Measurements from ENCODE around the gene ANKRD7. TPM values are rescaled to one million over a fixed set of nuclear protein-coding genes. Genes with fewer than 3 reads are reported as not detected.

Gene ANKRD7
- total and polyA plus RNA-seq, 10 donors: 0.43 to 2.1 (median 0.85) TPM; not detected in 2

DNA sequence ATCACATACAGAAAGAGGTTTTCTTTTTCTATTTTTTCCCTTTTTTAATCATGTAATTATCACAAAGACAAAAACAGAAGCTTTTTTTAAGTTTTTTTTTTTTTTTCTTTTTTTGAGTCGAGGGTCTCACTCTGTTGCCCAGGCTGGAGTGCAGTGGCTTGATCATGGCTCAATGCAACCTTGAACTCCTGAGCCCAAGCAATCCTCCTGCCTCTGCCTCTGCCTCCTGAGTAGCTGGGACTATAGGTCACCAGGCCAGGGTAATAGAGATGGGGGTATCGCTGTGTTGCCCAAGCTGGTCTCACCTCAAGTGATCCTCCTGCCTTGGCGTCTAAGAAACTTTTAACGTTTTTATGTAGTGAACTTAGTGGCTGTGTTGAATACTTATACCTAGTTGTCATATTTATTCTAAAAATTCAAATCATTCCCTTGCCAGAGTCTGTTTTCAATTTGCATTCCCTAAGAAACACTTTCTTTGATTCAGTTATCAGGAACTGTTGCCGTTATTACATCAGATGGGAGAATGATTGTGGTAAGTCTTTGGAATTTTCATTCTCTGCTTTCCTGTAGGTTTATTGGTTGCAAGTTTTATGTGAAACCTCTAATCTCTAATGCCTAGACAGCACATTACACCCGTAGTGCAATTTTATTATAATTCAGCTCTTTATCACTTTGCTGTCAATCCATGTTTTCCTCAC, 39.2 kb upstream of the ANKRD7 start:
- H3K27ac ChIP-seq: peak overlapping the region in 1 of 8 donors; percentile 95
- intact Hi-C loops (cut with DNase I; ENCODE audit: low total_unique reads): no loop called here
- DNase-seq: no peak
- no peaks in the 10 kb centered on the region for H3K27me3 ChIP-seq (replicated peaks in 1 of 7)
- H3K4me3 ChIP-seq: peak overlapping the region; percentile 49 to 89 (median 70)
- H3K9me3 ChIP-seq: no peaks in the 10 kb centered on the region
- WGBS, 5 donors: 80 to 88% (median 84%) methylated on average over 6 of the region's 6 CpGs
- H3K36me3 ChIP-seq: peaks cover 2 to 39% (median 28%) of the 10 kb centered on the region in 6 donors
- TF ChIP-seq POLR2AphosphoS5 (IDR thresholded peaks at IDR 0.05) (no peak), POLR2A (IDR thresholded peaks at IDR 0.05) (no peak)
- TF ChIP-seq, protein P1, sequence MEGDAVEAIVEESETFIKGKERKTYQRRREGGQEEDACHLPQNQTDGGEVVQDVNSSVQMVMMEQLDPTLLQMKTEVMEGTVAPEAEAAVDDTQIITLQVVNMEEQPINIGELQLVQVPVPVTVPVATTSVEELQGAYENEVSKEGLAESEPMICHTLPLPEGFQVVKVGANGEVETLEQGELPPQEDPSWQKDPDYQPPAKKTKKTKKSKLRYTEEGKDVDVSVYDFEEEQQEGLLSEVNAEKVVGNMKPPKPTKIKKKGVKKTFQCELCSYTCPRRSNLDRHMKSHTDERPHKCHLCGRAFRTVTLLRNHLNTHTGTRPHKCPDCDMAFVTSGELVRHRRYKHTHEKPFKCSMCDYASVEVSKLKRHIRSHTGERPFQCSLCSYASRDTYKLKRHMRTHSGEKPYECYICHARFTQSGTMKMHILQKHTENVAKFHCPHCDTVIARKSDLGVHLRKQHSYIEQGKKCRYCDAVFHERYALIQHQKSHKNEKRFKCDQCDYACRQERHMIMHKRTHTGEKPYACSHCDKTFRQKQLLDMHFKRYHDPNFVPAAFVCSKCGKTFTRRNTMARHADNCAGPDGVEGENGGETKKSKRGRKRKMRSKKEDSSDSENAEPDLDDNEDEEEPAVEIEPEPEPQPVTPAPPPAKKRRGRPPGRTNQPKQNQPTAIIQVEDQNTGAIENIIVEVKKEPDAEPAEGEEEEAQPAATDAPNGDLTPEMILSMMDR (IDR thresholded peaks at IDR 0.05 in 8 of 11, conservative IDR thresholded peaks at IDR 0.05 in 3 of 11): no peak
- H3K4me1 ChIP-seq: peaks cover 15 to 62% (median 39%) of the 10 kb centered on the region in 6 donors

DNA sequence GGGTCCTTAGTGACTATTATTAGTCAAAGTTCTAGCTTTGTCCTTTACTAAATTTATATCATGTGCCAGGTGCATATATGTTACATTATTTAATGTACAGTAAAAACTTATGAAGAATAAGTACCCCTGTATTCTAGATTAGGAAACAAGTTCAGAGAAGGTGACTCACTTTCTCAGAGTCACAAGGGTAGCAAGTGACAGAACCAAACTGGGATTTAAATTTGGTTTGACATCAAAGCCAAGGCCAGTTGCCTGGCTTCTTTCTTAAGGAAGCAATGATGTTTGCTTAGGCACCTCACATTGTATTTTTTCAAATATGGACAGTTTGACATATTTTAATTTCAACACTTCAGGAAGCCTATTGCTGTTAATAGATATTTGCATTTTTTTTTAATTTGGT, 38.0 kb upstream of the ANKRD7 start:
- H3K4me1 ChIP-seq: peaks cover 15 to 62% (median 39%) of the 10 kb centered on the region in 6 donors
- no peak for DNase-seq
- no peaks in the 10 kb centered on the region for H3K27me3 ChIP-seq (replicated peaks in 1 of 7)
- intact Hi-C loops (cut with DNase I; ENCODE audit: low total_unique reads): no loop called here
- no peak overlapping the region for H3K4me3 ChIP-seq
- TF ChIP-seq, protein P1 (IDR thresholded peaks at IDR 0.05 in 8 of 11, conservative IDR thresholded peaks at IDR 0.05 in 3 of 11): no peak
- TF ChIP-seq POLR2AphosphoS5 (IDR thresholded peaks at IDR 0.05): no peak
- TF ChIP-seq POLR2A (IDR thresholded peaks at IDR 0.05): no peak
- H3K27ac ChIP-seq: no peak overlapping the region
- H3K9me3 ChIP-seq: no peaks in the 10 kb centered on the region
- peaks cover 2 to 51% (median 36%) of the 10 kb centered on the region in 6 donors for H3K36me3 ChIP-seq

GRCh38 chr7:118194571-118194970, 29.9 kb upstream of the ANKRD7 start:
- Histone ChIP-seq H3K27me3 (replicated peaks in 1 of 7) (no peaks in the 10 kb centered on the region), H3K27ac (no peak overlapping the region), H3K4me3 (no peak overlapping the region), H3K4me1 (no peaks in the 10 kb centered on the region), H3K36me3 (peaks cover 0 to 55% (median 25%) of the 10 kb centered on the region in 6 donors), H3K9me3 (no peaks in the 10 kb centered on the region)
- no peak for DNase-seq
- TF ChIP-seq POLR2A (IDR thresholded peaks at IDR 0.05): no peak
- no peak for TF ChIP-seq POLR2AphosphoS5 (IDR thresholded peaks at IDR 0.05)
- TF ChIP-seq, protein P1 (IDR thresholded peaks at IDR 0.05 in 8 of 11, conservative IDR thresholded peaks at IDR 0.05 in 3 of 11): no peak
- intact Hi-C loops (cut with DNase I; ENCODE audit: low total_unique reads): no loop called here
- WGBS, 5 donors: 81 to 93% (median 88%) methylated on average over 2 of the region's 2 CpGs

- H3K9me3 ChIP-seq: no peaks in the 10 kb centered on the region
- no peaks in the 10 kb centered on the region for H3K4me1 ChIP-seq
- DNase-seq: no peak
- TF ChIP-seq POLR2AphosphoS5 (IDR thresholded peaks at IDR 0.05): no peak
- TF ChIP-seq, protein P1 (IDR thresholded peaks at IDR 0.05 in 8 of 11, conservative IDR thresholded peaks at IDR 0.05 in 3 of 11): peak; percentile 7 to 73 (median 54)
- H3K36me3 ChIP-seq: peaks cover 0 to 41% (median 15%) of the 10 kb centered on the region in 6 donors
- no peak overlapping the region for H3K4me3 ChIP-seq
- no peak overlapping the region for H3K27ac ChIP-seq
- WGBS, 5 donors: 52 to 56% (median 54%) methylated on average over 6 of the region's 6 CpGs
- no peaks in the 10 kb centered on the region for H3K27me3 ChIP-seq (replicated peaks in 1 of 7)
- intact Hi-C loops (cut with DNase I; ENCODE audit: low total_unique reads): no loop called here
These were observed 28.5 kb upstream of the ANKRD7 start for GRCh38 chr7:118195837-118196474.
